ENCODE measurements around the gene RTP5.

RTP5 gene

DNA sequence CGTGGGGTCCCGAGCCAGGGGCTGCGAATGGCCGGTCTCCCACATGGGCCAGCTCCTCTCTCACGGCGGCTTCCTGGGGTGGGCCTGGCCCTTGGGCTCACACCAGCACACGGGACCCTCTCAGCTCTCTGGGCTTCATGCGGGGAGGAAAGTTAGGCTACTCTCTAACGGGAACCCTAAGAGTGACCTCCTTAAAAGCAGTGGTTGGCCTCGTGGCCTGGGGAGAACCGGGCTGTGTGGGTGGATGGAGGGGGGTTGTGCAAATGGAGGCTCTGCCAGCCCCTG, 25.8 kb downstream of the RTP5 start:
- no CpG with 5 or more reads among the region's 11 CpGs for WGBS (ENCODE audit: extremely low coverage, insufficient coverage, low lambda C conversion rate)
- no peak overlapping the region for H3K9ac ChIP-seq (ENCODE audit: low read length)

DNA sequence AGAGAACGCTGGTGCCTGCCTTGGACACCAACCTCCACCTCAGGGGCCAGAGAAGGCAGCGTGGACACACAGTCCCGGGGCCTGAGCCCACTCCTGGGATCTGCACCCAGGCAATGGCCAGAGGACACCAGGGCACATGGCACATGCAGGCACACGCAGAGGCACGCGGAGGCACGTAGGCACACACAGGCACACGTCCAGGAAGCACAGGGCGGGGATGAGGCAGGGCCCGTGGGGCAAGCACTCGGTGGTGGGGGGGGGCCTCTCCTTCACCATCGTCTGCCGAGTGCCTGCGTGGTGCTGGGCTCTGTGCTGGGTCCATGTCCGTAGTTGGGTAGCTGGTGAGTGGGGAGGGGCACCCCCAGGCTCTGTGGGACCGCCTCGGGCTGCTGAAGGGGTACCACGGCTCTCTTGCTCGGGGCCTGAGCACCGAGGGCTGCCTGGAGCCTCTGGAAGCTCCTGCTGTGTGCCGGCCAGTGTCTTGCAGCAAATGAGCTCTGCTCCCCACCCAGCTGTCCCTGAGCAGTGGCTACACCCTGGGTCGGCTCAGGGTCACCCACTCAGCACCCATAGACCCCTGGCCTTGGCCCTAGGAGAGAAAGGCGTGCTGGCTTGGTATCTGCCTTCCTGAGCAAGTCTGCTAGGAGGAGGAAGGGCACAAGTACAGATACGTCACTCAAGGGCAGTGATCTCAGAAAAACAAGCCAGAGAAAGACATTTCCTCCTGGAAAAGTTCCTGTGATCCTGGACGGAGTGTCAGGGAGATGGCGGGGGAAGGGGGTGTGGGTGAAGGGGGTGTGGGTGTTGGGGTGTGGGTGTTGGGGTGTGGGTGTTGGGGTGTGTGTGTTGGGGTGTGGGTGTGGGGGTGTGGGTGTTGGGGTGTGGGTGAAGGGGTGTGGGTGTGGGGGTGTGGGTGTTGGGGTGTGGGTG, 26.4 kb downstream of the RTP5 start:
- H3K23ac ChIP-seq (ENCODE audit: low read length): no peak overlapping the region
- no peak overlapping the region for H3K27ac ChIP-seq (ENCODE audit: low read depth, low read length)
- H4K5ac ChIP-seq (ENCODE audit: low read length): no peak overlapping the region
- H3K4me3 ChIP-seq (ENCODE audit: low read length): no peak overlapping the region
- WGBS (ENCODE audit: extremely low coverage, insufficient coverage, low lambda C conversion rate): no CpG with 5 or more reads among the region's 26 CpGs
- no peaks in the 10 kb centered on the region for H3K79me1 ChIP-seq (ENCODE audit: low read length)
- H3K4me1 ChIP-seq (ENCODE audit: control insufficient read depth, low read depth, low read length): no peaks in the 10 kb centered on the region
- H3K4ac ChIP-seq (ENCODE audit: low read depth, low read length): no peak overlapping the region
- no peaks in the 10 kb centered on the region for H3K79me2 ChIP-seq (ENCODE audit: control insufficient read depth, insufficient read depth, low read length)
- H3K56ac ChIP-seq (ENCODE audit: low read length): no peak overlapping the region
- no peak overlapping the region for H2AK5ac ChIP-seq (ENCODE audit: low read length)
- no peak overlapping the region for H2BK120ac ChIP-seq (ENCODE audit: low read depth, low read length)
- peak; percentile 53 for DNase-seq
- no peaks in the 10 kb centered on the region for H3K36me3 ChIP-seq (ENCODE audit: control insufficient read depth, insufficient read depth, low read length)
- H3K18ac ChIP-seq (ENCODE audit: low read length): no peak overlapping the region
- H3K4me2 ChIP-seq (ENCODE audit: low read length): no peak overlapping the region
- H3K9ac ChIP-seq (ENCODE audit: low read length): no peak overlapping the region
- H3K27me3 ChIP-seq (ENCODE audit: insufficient read depth, low read length, poor library complexity): no peaks in the 10 kb centered on the region
- no peak overlapping the region for H2BK5ac ChIP-seq (ENCODE audit: low read length)
- H2BK15ac ChIP-seq (replicated peaks; ENCODE audit: low read depth): no peak overlapping the region
- H4K8ac ChIP-seq (ENCODE audit: low read depth, low read length): no peak overlapping the region

More for the DNA sequence above, 25.8 kb downstream of the RTP5 start:
- Histone ChIP-seq H3K79me2 (ENCODE audit: control insufficient read depth, insufficient read depth, low read length) (no peaks in the 10 kb centered on the region), H3K56ac (ENCODE audit: low read length) (no peak overlapping the region), H4K5ac (ENCODE audit: low read length) (no peak overlapping the region), H3K4ac (ENCODE audit: low read depth, low read length) (no peak overlapping the region), H3K79me1 (ENCODE audit: low read length) (no peaks in the 10 kb centered on the region), H3K27me3 (ENCODE audit: insufficient read depth, low read length, poor library complexity) (no peaks in the 10 kb centered on the region), H2AK5ac (ENCODE audit: low read length) (no peak overlapping the region), H2BK5ac (ENCODE audit: low read length) (no peak overlapping the region), H4K8ac (ENCODE audit: low read depth, low read length) (no peak overlapping the region), H3K4me3 (ENCODE audit: low read length) (no peak overlapping the region), H2BK15ac (replicated peaks; ENCODE audit: low read depth) (no peak overlapping the region), H3K36me3 (ENCODE audit: control insufficient read depth, insufficient read depth, low read length) (no peaks in the 10 kb centered on the region), H3K18ac (ENCODE audit: low read length) (no peak overlapping the region), H3K23ac (ENCODE audit: low read length) (no peak overlapping the region), H3K4me2 (ENCODE audit: low read length) (no peak overlapping the region), H3K27ac (ENCODE audit: low read depth, low read length) (no peak overlapping the region), H2BK120ac (ENCODE audit: low read depth, low read length) (no peak overlapping the region), H3K4me1 (ENCODE audit: control insufficient read depth, low read depth, low read length) (no peaks in the 10 kb centered on the region)
- DNase-seq: no peak

DNA sequence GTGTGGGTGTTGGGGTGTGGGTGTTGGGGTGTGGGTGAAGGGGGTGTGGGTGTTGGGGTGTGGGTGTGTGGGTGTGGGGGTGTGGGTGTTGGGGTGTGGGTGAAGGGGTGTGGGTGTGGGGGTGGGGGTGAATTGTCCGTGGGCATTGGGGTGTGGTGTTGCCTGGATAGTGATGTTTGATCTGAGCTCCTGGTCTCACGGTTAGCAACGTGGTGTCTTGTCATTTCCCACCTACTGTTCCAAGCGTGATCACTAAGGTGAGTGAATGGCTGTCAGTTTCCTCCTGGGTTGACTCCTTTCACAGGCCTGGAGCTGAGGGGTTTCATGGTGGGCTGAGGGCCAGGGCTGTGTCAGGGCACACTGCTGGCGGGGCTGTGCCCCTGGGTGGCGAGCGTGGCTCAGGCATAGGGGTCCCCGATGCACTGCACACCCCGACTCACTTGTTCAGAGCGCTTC, 27.2 kb downstream of the RTP5 start:
- Histone ChIP-seq H2BK120ac (ENCODE audit: low read depth, low read length) (no peak overlapping the region), H3K79me1 (ENCODE audit: low read length) (no peaks in the 10 kb centered on the region), H4K5ac (ENCODE audit: low read length) (no peak overlapping the region), H3K18ac (ENCODE audit: low read length) (no peak overlapping the region), H3K4me2 (ENCODE audit: low read length) (no peak overlapping the region), H3K27me3 (ENCODE audit: insufficient read depth, low read length, poor library complexity) (no peaks in the 10 kb centered on the region), H3K4me3 (ENCODE audit: low read length) (no peak overlapping the region), H3K79me2 (ENCODE audit: control insufficient read depth, insufficient read depth, low read length) (no peaks in the 10 kb centered on the region), H2BK5ac (ENCODE audit: low read length) (no peak overlapping the region), H3K4me1 (ENCODE audit: control insufficient read depth, low read depth, low read length) (peaks cover 2% of the 10 kb centered on the region), H4K8ac (ENCODE audit: low read depth, low read length) (no peak overlapping the region), H3K4ac (ENCODE audit: low read depth, low read length) (no peak overlapping the region), H3K56ac (ENCODE audit: low read length) (no peak overlapping the region), H2BK15ac (replicated peaks; ENCODE audit: low read depth) (no peak overlapping the region), H3K9ac (ENCODE audit: low read length) (no peak overlapping the region), H3K27ac (ENCODE audit: low read depth, low read length) (no peak overlapping the region), H3K23ac (ENCODE audit: low read length) (no peak overlapping the region), H3K36me3 (ENCODE audit: control insufficient read depth, insufficient read depth, low read length) (no peaks in the 10 kb centered on the region), H2AK5ac (ENCODE audit: low read length) (no peak overlapping the region)
- no CpG with 5 or more reads among the region's 10 CpGs for WGBS (ENCODE audit: extremely low coverage, insufficient coverage, low lambda C conversion rate)
- no peak for DNase-seq

DNA sequence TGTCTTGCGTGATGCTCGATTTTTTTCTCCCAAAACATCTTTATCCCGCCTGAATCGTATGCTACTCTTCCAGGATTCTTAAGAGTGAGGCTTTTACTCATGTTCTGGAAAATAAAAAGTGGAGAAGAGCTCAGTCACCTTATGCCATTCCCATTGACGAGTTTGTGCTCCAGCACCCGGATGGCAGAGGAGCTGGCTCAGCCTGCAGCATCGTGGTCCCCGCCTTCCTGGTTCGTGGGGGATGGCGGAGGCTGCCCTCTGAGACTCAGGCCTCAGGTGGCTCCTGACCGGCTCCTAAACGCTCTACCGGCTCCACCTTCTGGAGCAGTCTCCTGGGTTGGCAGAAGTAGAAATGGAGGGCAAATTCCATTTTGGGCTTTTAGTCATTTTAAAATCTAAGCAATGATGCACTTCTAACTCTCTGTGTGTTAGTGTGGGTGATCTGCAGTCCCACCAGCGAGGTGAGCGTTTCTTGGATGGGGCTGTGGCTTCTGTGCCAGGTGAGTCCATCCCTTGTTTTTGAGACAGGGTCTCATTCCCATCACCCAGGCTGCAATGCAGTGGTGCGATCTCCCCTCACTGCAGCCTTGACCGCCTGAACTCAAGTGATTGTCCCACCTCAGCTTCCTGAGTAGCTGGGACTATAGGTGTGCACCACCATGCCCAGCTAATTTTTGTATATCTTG, 27.8 kb downstream of the RTP5 start:
- no peak overlapping the region for H3K9ac ChIP-seq (ENCODE audit: low read length)
- no peak overlapping the region for H2BK5ac ChIP-seq (ENCODE audit: low read length)
- no peak overlapping the region for H3K4ac ChIP-seq (ENCODE audit: low read depth, low read length)
- no peaks in the 10 kb centered on the region for H3K79me2 ChIP-seq (ENCODE audit: control insufficient read depth, insufficient read depth, low read length)
- no peak overlapping the region for H3K4me3 ChIP-seq (ENCODE audit: low read length)
- no peak overlapping the region for H3K27ac ChIP-seq (ENCODE audit: low read depth, low read length)
- H3K4me1 ChIP-seq (ENCODE audit: control insufficient read depth, low read depth, low read length): peaks cover 2% of the 10 kb centered on the region
- H2AK5ac ChIP-seq (ENCODE audit: low read length): no peak overlapping the region
- no peak for DNase-seq
- no peak overlapping the region for H2BK15ac ChIP-seq (replicated peaks; ENCODE audit: low read depth)
- no peak overlapping the region for H3K18ac ChIP-seq (ENCODE audit: low read length)
- H3K27me3 ChIP-seq (ENCODE audit: insufficient read depth, low read length, poor library complexity): no peaks in the 10 kb centered on the region
- H3K4me2 ChIP-seq (ENCODE audit: low read length): no peak overlapping the region
- H3K36me3 ChIP-seq (ENCODE audit: control insufficient read depth, insufficient read depth, low read length): no peaks in the 10 kb centered on the region
- no peak overlapping the region for H4K5ac ChIP-seq (ENCODE audit: low read length)
- no peaks in the 10 kb centered on the region for H3K79me1 ChIP-seq (ENCODE audit: low read length)
- H3K23ac ChIP-seq (ENCODE audit: low read length): no peak overlapping the region
- WGBS (ENCODE audit: extremely low coverage, insufficient coverage, low lambda C conversion rate): no CpG with 5 or more reads among the region's 17 CpGs
- H4K8ac ChIP-seq (ENCODE audit: low read depth, low read length): no peak overlapping the region
- no peak overlapping the region for H3K56ac ChIP-seq (ENCODE audit: low read length)
- no peak overlapping the region for H2BK120ac ChIP-seq (ENCODE audit: low read depth, low read length)

DNA sequence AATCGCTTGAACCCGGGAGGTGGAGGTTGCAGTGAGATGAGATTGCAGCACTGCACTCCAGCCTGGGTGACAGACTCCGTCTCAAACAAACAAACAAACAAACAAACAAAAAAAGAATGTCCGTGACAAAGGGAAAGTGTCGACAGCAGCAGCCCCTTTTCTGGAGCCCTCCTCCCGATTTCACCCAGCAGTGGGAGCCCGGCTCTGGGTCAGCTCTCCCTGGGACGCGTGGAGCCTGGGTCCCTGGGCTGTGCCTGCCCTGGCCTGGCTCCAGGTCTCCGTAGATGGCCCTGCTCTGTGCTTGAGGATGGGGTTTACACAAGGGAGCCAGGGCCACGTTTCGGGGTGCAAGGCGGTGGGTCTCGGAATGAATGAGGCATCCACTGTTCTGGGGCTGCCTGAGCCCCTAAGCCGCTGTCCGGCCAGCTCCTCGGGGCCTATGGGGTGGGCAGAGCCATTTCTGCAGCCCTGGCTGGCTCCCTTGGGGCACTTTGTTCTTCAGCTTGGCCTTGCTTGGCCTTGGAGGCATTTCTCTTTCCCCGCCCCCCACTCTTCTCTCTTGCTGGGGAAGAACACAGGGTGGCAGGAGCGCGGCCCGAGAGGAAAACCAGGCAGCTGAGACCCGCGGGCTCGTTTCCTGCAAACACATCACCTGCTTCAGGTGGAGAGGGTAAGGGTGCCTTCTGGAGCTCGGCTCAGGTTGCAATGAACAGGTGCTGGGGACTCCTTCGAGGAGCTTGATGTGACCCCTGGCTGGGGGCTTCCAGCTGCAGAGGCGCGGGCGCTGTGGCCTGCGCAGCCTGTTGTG, 29.1 kb downstream of the RTP5 start:
- no peak overlapping the region for H3K27ac ChIP-seq (ENCODE audit: low read depth, low read length)
- no CpG with 5 or more reads among the region's 30 CpGs for WGBS (ENCODE audit: extremely low coverage, insufficient coverage, low lambda C conversion rate)
- no peak overlapping the region for H4K8ac ChIP-seq (ENCODE audit: low read depth, low read length)
- H3K4me2 ChIP-seq (ENCODE audit: low read length): no peak overlapping the region
- no peak overlapping the region for H2AK5ac ChIP-seq (ENCODE audit: low read length)
- peaks cover 2% of the 10 kb centered on the region for H3K4me1 ChIP-seq (ENCODE audit: control insufficient read depth, low read depth, low read length)
- H2BK5ac ChIP-seq (ENCODE audit: low read length): no peak overlapping the region
- H3K4ac ChIP-seq (ENCODE audit: low read depth, low read length): no peak overlapping the region
- H3K79me2 ChIP-seq (ENCODE audit: control insufficient read depth, insufficient read depth, low read length): no peaks in the 10 kb centered on the region
- DNase-seq: no peak
- no peak overlapping the region for H3K23ac ChIP-seq (ENCODE audit: low read length)
- H3K36me3 ChIP-seq (ENCODE audit: control insufficient read depth, insufficient read depth, low read length): no peaks in the 10 kb centered on the region
- no peak overlapping the region for H3K4me3 ChIP-seq (ENCODE audit: low read length)
- no peak overlapping the region for H3K9ac ChIP-seq (ENCODE audit: low read length)
- H2BK120ac ChIP-seq (ENCODE audit: low read depth, low read length): no peak overlapping the region
- H3K27me3 ChIP-seq (ENCODE audit: insufficient read depth, low read length, poor library complexity): no peaks in the 10 kb centered on the region
- no peak overlapping the region for H3K56ac ChIP-seq (ENCODE audit: low read length)
- H3K18ac ChIP-seq (ENCODE audit: low read length): no peak overlapping the region
- no peak overlapping the region for H2BK15ac ChIP-seq (replicated peaks; ENCODE audit: low read depth)
- no peak overlapping the region for H4K5ac ChIP-seq (ENCODE audit: low read length)
- no peaks in the 10 kb centered on the region for H3K79me1 ChIP-seq (ENCODE audit: low read length)

Measured in mesendoderm (in vitro differentiated cells).